GM12878 (cell line): ENCODE measurements around the gene ZKSCAN1. TPM values are rescaled to one million over a fixed set of nuclear protein-coding genes. Genes with fewer than 3 reads are reported as not detected.

ENCODE experiments used
- ATAC-seq: fragments of 200-7000 bp; cut with Tn5 transposase; 3 replicates; pipeline ENCODE4 v1.9.1; 2020; ENCODE audit warnings: mild to moderate bottlenecking, moderate library complexity
- BruUV-seq: library from RNA; stranded (reverse); fragments of 400-500 nt; replicated peaks from 2 replicates; lab custom pipeline; 2021; lab: Mats Ljungman, UMichigan
- CTCF ChIA-PET: fragments of 300-600 bp; sonication (Branson Sonifier 250); formaldehyde crosslinking; extraction: SDS; loops from one replicate; lab custom pipeline; 2021; ENCODE audit warnings: inconsistent platforms; lab: Yijun Ruan, JAX
- POLR2A ChIA-PET: fragments of 350-600 bp; formaldehyde crosslinking; extraction: SDS; loops from one replicate; lab custom pipeline; 2021; ENCODE audit warnings: inconsistent platforms; lab: Charles Lee
- RAD21 ChIA-PET: fragments of 300-600 bp; sonication (Branson Sonifier 250); formaldehyde crosslinking; loops from one replicate; lab custom pipeline; 2023; ENCODE audit warnings: antibody characterized with exemption; ENCODE audit not compliant: unreplicated experiment; lab: Charles Lee
- SMC1A ChIA-PET: fragments of 300-600 bp; sonication (Branson Sonifier 250); formaldehyde crosslinking; loops from one replicate; lab custom pipeline; 2023; ENCODE audit not compliant: unreplicated experiment, uncharacterized antibody; lab: Charles Lee
- DNase-seq: peaks from one replicate; pipeline ENCODE4 v3.0.0-alpha.2; 2011; ENCODE audit warnings: low read depth, low spot score
- FAIRE-seq: peaks from 3 replicates; lab custom pipeline; 2011; peaks lifted over from hg19 to GRCh38; lab: Jason Lieb, UNC
- H2AFZ ChIP-seq: 2 replicates; pipeline ENCODE4 v1.6.0; 2011; ENCODE audit warnings: low read depth, low read length, control low read depth; ENCODE audit not compliant: control insufficient read depth
- H3K27ac ChIP-seq: 2 replicates; pipeline ENCODE4 v1.5.1; 2011; ENCODE audit warnings: control low read depth; ENCODE audit not compliant: control insufficient read depth, insufficient read depth
- H3K27me3 ChIP-seq, 2 experiments: replicated peaks in 1 of 2; 2 replicates each; pipeline versions ENCODE4 v1.6.0 to v1.6.1; 2011; ENCODE audit warnings: low read length in 1 of 2; ENCODE audit not compliant: control insufficient read depth in 2 of 2, insufficient read depth in 2 of 2
- H3K36me3 ChIP-seq, 2 experiments: 2 replicates each; pipeline ENCODE4 v1.5.1; 2011; ENCODE audit warnings: low read length in 1 of 2; ENCODE audit not compliant: control insufficient read depth in 2 of 2, insufficient read depth in 2 of 2
- H3K4me1 ChIP-seq: 2 replicates; pipeline ENCODE4 v1.6.1; 2011; ENCODE audit warnings: mild to moderate bottlenecking, low read length, moderate library complexity, mixed read lengths; ENCODE audit not compliant: control insufficient read depth, insufficient read depth
- H3K4me2 ChIP-seq: 2 replicates; pipeline ENCODE4 v1.6.0; 2011; ENCODE audit warnings: control low read depth; ENCODE audit not compliant: control insufficient read depth, insufficient read depth
- H3K4me3 ChIP-seq: fragments of 200-600 bp; sonication (generic); 2 replicates; pipeline ENCODE4 v1.5.1; 2016
- H3K79me2 ChIP-seq: 2 replicates; pipeline ENCODE4 v1.6.0; 2011; ENCODE audit warnings: low read length; ENCODE audit not compliant: control insufficient read depth, insufficient read depth
- H3K9ac ChIP-seq: 2 replicates; pipeline ENCODE4 v1.8.0; 2011; ENCODE audit warnings: low read length, control low read depth, mixed read lengths; ENCODE audit not compliant: control insufficient read depth, insufficient read depth
- H3K9me3 ChIP-seq: replicated peaks from 3 replicates; pipeline ENCODE4 v1.5.1; 2011; ENCODE audit warnings: mild to moderate bottlenecking, low read length; ENCODE audit not compliant: control insufficient read depth, insufficient read depth
- H4K20me1 ChIP-seq: 2 replicates; pipeline ENCODE4 v1.6.0; 2011; ENCODE audit not compliant: control insufficient read depth, insufficient read depth
- MEF2A ChIP-seq: IDR thresholded peaks from 2 replicates; pipeline ENCODE4 v1.6.1; 2011; ENCODE audit warnings: low read depth, mild to moderate bottlenecking, low read length, moderate library complexity; ENCODE audit not compliant: insufficient read depth
- RELA ChIP-seq: fragments of 450-650 bp; IDR thresholded peaks from 2 replicates; pipeline ENCODE4 v1.8.0; 2014; ENCODE audit warnings: borderline replicate concordance; ENCODE audit not compliant: partially characterized antibody
- SMC3 ChIP-seq: IDR thresholded peaks from 2 replicates; pipeline ENCODE4 v1.6.1; 2011; ENCODE audit warnings: low read length, improper control_type of control experiment, borderline replicate concordance
- STAT3 ChIP-seq: IDR thresholded peaks from 2 replicates; pipeline ENCODE4 v1.6.1; 2011; ENCODE audit warnings: low read depth, low read length, improper control_type of control experiment
- WGBS: methylation state at CpG from one replicate; pipeline ENCODE4 v1.1.6; 2016; ENCODE audit warnings: low lambda C conversion rate; ENCODE audit not compliant: insufficient replicate concordance, insufficient coverage; ENCODE audit errors: missing lambda C conversion rate; 5-methylcytosine and 5-hydroxymethylcytosine counted together
- in situ Hi-C: fragments of 300-500 bp; cut with MboI; formaldehyde crosslinking; loops from 9 replicates; pipeline ENCODE4 v1.14.3; 2018; ENCODE audit warnings: mixed read lengths
- intact Hi-C: fragments of 100-400 bp; cut with micrococcal nuclease; formaldehyde crosslinking; loops from one replicate; pipeline ENCODE4 v1.14.2; 2022; ENCODE audit not compliant: unreplicated experiment
- polyA plus RNA-seq, 11 experiments: library from polyadenylated mRNA; depleted of rRNA in 4 of 11; unstranded in 6 of 11; stranded (reverse) in 5 of 11; fragments of >200 nt; fragmentation: Nextera tagmentation in 4 of 11; fragmentation: Illumina TruSeq in 1 of 11; extraction: Ambion mirVana in 4 of 11; extraction: Trizol in 1 of 11; gene quantifications; 1 replicate in 1 of 11; 2 replicates in 10 of 11; pipeline versions ENCODE4 v1.2.1 to v1.2.3, GENCODE V29; 2011 to 2016; ENCODE audit warnings: inconsistent platforms in 2 of 11, missing spikeins in 2 of 11, low read depth in 1 of 11
- total RNA-seq, 4 experiments: library from RNA; depleted of rRNA in 3 of 4; stranded (reverse); fragments of >200 nt in 3 of 4; fragmentation: Illumina TruSeq in 1 of 4; extraction: Trizol in 1 of 4; gene quantifications; 2 replicates each; pipeline versions ENCODE4 v1.2.1 to v1.2.3, GENCODE V29; 2013 to 2021
- TF ChIP-seq, protein P1 (sequence below): fragments of 450-650 bp; IDR thresholded peaks from 2 replicates; pipeline ENCODE4 v1.6.1; 2017; ENCODE audit warnings: mild to moderate bottlenecking
- TF ChIP-seq, protein P2 (sequence below): fragments of 450-650 bp; IDR thresholded peaks from 2 replicates; pipeline ENCODE4 v1.6.1; 2018; ENCODE audit warnings: borderline replicate concordance, mild to moderate bottlenecking; ENCODE audit not compliant: partially characterized antibody
- TF ChIP-seq, protein P3 (sequence below): fragments of 150-350 bp; IDR thresholded peaks from 2 replicates; pipeline ENCODE4 v1.6.1; 2014; ENCODE audit warnings: mild to moderate bottlenecking, low read depth, low read length
- TF ChIP-seq, protein P4 (sequence below): IDR thresholded peaks from 2 replicates; pipeline ENCODE4 v1.6.1; 2011; ENCODE audit warnings: low read depth, mild to moderate bottlenecking, low read length, moderate library complexity, borderline replicate concordance; ENCODE audit errors: extremely low read depth

Gene ZKSCAN1
- total and polyA plus RNA-seq, 10 of the 15 experiments (the other 5 are each of a cell fraction or from before 2014, with no cell fraction given) = 3.2 to 34.4 (median 18.1) TPM

DNA sequence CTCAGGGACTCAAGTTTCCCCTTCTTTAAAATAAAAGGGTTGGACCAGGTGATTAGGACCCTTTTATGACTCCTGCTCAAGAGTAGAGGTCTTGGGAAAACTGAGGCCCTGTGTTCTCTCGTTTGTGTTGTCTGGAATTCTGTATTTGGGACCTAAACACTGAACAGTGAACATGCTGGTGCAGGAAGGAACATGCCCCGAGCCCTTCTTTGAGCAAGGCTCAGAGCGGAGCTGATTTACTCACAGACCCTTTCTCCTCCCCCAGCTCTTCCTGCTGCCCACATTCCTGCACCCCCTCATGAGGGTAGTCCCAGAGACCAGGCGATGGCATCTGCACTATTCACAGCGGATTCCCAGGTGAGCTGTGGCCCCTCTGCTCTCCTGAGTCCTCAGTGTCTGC is 14.2 kb downstream of the ZKSCAN1 start:
- H3K4me1 ChIP-seq = peaks cover 5% of the 10 kb centered on the region; the same call in 1 of the 2 replicates
- FAIRE-seq = no peak
- H3K9ac ChIP-seq = no peak overlapping the region
- TF ChIP-seq MEF2A (no peak), STAT3 (no peak), RELA (no peak), SMC3 (no peak)
- TF ChIP-seq, protein P1, sequence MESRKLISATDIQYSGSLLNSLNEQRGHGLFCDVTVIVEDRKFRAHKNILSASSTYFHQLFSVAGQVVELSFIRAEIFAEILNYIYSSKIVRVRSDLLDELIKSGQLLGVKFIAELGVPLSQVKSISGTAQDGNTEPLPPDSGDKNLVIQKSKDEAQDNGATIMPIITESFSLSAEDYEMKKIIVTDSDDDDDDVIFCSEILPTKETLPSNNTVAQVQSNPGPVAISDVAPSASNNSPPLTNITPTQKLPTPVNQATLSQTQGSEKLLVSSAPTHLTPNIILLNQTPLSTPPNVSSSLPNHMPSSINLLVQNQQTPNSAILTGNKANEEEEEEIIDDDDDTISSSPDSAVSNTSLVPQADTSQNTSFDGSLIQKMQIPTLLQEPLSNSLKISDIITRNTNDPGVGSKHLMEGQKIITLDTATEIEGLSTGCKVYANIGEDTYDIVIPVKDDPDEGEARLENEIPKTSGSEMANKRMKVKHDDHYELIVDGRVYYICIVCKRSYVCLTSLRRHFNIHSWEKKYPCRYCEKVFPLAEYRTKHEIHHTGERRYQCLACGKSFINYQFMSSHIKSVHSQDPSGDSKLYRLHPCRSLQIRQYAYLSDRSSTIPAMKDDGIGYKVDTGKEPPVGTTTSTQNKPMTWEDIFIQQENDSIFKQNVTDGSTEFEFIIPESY = no peak
- TF ChIP-seq, protein P2, sequence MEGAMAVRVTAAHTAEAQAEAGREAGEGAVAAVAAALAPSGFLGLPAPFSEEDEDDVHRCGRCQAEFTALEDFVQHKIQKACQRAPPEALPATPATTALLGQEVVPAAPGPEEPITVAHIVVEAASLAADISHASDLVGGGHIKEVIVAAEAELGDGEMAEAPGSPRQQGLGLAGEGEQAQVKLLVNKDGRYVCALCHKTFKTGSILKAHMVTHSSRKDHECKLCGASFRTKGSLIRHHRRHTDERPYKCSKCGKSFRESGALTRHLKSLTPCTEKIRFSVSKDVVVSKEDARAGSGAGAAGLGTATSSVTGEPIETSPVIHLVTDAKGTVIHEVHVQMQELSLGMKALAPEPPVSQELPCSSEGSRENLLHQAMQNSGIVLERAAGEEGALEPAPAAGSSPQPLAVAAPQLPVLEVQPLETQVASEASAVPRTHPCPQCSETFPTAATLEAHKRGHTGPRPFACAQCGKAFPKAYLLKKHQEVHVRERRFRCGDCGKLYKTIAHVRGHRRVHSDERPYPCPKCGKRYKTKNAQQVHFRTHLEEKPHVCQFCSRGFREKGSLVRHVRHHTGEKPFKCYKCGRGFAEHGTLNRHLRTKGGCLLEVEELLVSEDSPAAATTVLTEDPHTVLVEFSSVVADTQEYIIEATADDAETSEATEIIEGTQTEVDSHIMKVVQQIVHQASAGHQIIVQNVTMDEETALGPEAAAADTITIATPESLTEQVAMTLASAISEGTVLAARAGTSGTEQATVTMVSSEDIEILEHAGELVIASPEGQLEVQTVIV = no peak
- TF ChIP-seq, protein P3, sequence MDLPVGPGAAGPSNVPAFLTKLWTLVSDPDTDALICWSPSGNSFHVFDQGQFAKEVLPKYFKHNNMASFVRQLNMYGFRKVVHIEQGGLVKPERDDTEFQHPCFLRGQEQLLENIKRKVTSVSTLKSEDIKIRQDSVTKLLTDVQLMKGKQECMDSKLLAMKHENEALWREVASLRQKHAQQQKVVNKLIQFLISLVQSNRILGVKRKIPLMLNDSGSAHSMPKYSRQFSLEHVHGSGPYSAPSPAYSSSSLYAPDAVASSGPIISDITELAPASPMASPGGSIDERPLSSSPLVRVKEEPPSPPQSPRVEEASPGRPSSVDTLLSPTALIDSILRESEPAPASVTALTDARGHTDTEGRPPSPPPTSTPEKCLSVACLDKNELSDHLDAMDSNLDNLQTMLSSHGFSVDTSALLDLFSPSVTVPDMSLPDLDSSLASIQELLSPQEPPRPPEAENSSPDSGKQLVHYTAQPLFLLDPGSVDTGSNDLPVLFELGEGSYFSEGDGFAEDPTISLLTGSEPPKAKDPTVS = no peak
- TF ChIP-seq, protein P4, sequence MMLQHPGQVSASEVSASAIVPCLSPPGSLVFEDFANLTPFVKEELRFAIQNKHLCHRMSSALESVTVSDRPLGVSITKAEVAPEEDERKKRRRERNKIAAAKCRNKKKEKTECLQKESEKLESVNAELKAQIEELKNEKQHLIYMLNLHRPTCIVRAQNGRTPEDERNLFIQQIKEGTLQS = no peak
- in situ Hi-C loops = no loop called here
- 88% methylated on average over 5 of the region's 5 CpGs for WGBS
- CTCF ChIA-PET = interaction anchor here (1.0 kb wide), 1 partner anchor 34 kb away, joined by 4 read pairs; no protein-coding TSS in a partner anchor
- H3K4me3 ChIP-seq = no peak overlapping the region
- no peaks in the 10 kb centered on the region for H3K27me3 ChIP-seq
- H4K20me1 ChIP-seq = no peaks in the 10 kb centered on the region
- no peak for ATAC-seq
- no peaks in the 10 kb centered on the region for H3K79me2 ChIP-seq
- H3K27ac ChIP-seq = no peak overlapping the region
- intact Hi-C loops = no loop called here
- H3K36me3 ChIP-seq = peaks cover 2 to 15% of the 10 kb centered on the region in 2 experiments; a peak in 3 of 4 replicates
- RAD21 ChIA-PET = no interaction called here
- SMC1A ChIA-PET = interaction anchor here (1.9 kb wide), 1 partner anchor 8 kb away, joined by 4 read pairs; no protein-coding TSS in a partner anchor
- no peak overlapping the region for H2AFZ ChIP-seq
- H3K4me2 ChIP-seq = no peak overlapping the region
- H3K9me3 ChIP-seq = no peaks in the 10 kb centered on the region
- BruUV-seq = no TSS peak
- no peak for DNase-seq
- POLR2A ChIA-PET = interaction anchor here (0.9 to 1.0 kb wide), 3 partner anchors 12 to 27 kb away, joined by 4 to 5 read pairs (median 4); no protein-coding TSS in a partner anchor
